Heart left ventricle (tissue), 13 donors: Measurements from ENCODE around the gene AFMID.

ENCODE experiments used
- CTCF ChIP-seq, 12 donors: fragments of 200-600 bp; sonication (generic) in 4 of 12; IDR thresholded peaks; one replicate each; pipeline versions ENCODE4 v1.5.0 to v1.8.0; 2018 to 2022; ENCODE audit warnings: antibody characterized with exemption in 12 of 12, mild to moderate bottlenecking in 5 of 12
- POLR2A ChIP-seq, 2 donors: fragments of 450-650 bp; IDR thresholded peaks; one replicate each; pipeline ENCODE4 v1.6.1; 2017; ENCODE audit warnings: antibody characterized with exemption in 2 of 2, mild to moderate bottlenecking in 2 of 2, moderate library complexity in 2 of 2
- donor health status: ischemic (EF 13 %, LVEDD 7.1; RV severe dilation, severe dysfunction).
- donor health status: DM: no; HTN: yes; CAD: no.
- donor health status: DM: no; HTN: no; CAD: no.
- donor health status: ischemic (EF 25% LVEDD 6.9; RV normal size, moderate dysfunction).
- donor health status: ischemic (EF 25% LVEDD 5.7; RV mildly dilated, moderate dysfunction).
- donor health status: ischemic (EF 35%, LVEDD 5.7; RV mildly dilated, moderate dysfunction).
- donor health status: nonischemic (EF 11% LVEDD 7.7; RV severe dilation, severe dysfunction).
- donor health status: DM: yes; HTN: yes; CAD: no.
- donor health status: PGD.
- donor health status: ischemic (EF 29% LVEDD 5.4; RV normal size, mild dysfunction).
- donor health status: nonischemic (EF 23%, LVEDD 6.1; RV moderate dilation, normal function).

GRCh38 chr17:78163881-78164747 lies 23.0 kb upstream of the AFMID start:
- TF ChIP-seq CTCF (IDR thresholded peaks at IDR 0.05) (no peak), POLR2A (IDR thresholded peaks at IDR 0.05) (no peak)
